Neural progenitor cell (in vitro differentiated cells): ENCODE data around the gene CEP170B. TPM values are rescaled to one million over a fixed set of nuclear protein-coding genes. Genes with fewer than 3 reads are reported as not detected.

Experiments used
- DNase-seq: peaks from one replicate; pipeline ENCODE4 v3.0.0-alpha.2; 2016; ENCODE audit warnings: low spot score
- H2AFZ ChIP-seq: fragments of 200-600 bp; sonication (generic); replicated peaks from 2 replicates; pipeline ENCODE4 v1.6.1; 2016; ENCODE audit warnings: antibody characterized with exemption
- H3F3A ChIP-seq: fragments of 200-600 bp; sonication (generic); 2 replicates; pipeline ENCODE4 v1.6.1; 2016; ENCODE audit warnings: antibody characterized with exemption, low read depth
- H3K27ac ChIP-seq: fragments of 200-600 bp; sonication (generic); 2 replicates; pipeline ENCODE4 v1.5.1; 2016; ENCODE audit warnings: mild to moderate bottlenecking
- H3K27me3 ChIP-seq: fragments of 200-600 bp; sonication (generic); 2 replicates; pipeline ENCODE4 v1.6.1; 2016; ENCODE audit warnings: mild to moderate bottlenecking, moderate library complexity
- H3K36me3 ChIP-seq: fragments of 200-600 bp; sonication (generic); 2 replicates; pipeline ENCODE4 v1.5.1; 2016
- H3K4me1 ChIP-seq: fragments of 200-600 bp; sonication (generic); 2 replicates; pipeline ENCODE4 v1.6.1; 2016; ENCODE audit warnings: mixed run types
- H3K4me2 ChIP-seq: fragments of 200-600 bp; sonication (generic); 2 replicates; pipeline ENCODE4 v1.6.1; 2016
- H3K4me3 ChIP-seq: fragments of 200-600 bp; sonication (generic); 2 replicates; pipeline ENCODE4 v1.5.1; 2016
- H3K79me2 ChIP-seq: fragments of 200-600 bp; sonication (generic); 2 replicates; pipeline ENCODE4 v1.6.1; 2016; ENCODE audit warnings: low read depth
- H3K9ac ChIP-seq: fragments of 200-600 bp; sonication (generic); 2 replicates; pipeline ENCODE4 v1.6.1; 2016
- H3K9me3 ChIP-seq: fragments of 200-600 bp; sonication (generic); 2 replicates; pipeline ENCODE4 v1.5.1; 2016; ENCODE audit warnings: low read depth
- H4K20me1 ChIP-seq: fragments of 200-600 bp; sonication (generic); 2 replicates; pipeline ENCODE4 v1.6.1; 2016; ENCODE audit warnings: low read depth
- H3K27ac Mint-ChIP-seq: 3 replicates; pipeline ENCODE4 v1.8.0; 2021; ENCODE audit warnings: mixed read lengths
- H3K27me3 Mint-ChIP-seq: 2 replicates; pipeline ENCODE4 v1.8.0; 2022; ENCODE audit warnings: low read depth, mild to moderate bottlenecking, inconsistent platforms, moderate library complexity, mixed read lengths; ENCODE audit not compliant: insufficient read depth
- H3K36me3 Mint-ChIP-seq: 3 replicates; pipeline ENCODE4 v1.8.0; 2021; ENCODE audit warnings: mixed read lengths
- H3K4me1 Mint-ChIP-seq: 3 replicates; pipeline ENCODE4 v1.8.0; 2021; ENCODE audit warnings: mixed read lengths
- H3K4me3 Mint-ChIP-seq: 3 replicates; pipeline ENCODE4 v1.8.0; 2021; ENCODE audit warnings: mild to moderate bottlenecking, moderate library complexity, mixed read lengths
- H3K9me3 Mint-ChIP-seq: 3 replicates; pipeline ENCODE4 v1.8.0; 2020; ENCODE audit warnings: mixed read lengths
- CTCF ChIP-seq: fragments of 200-600 bp; sonication (generic); IDR thresholded peaks from 2 replicates; pipeline ENCODE4 v1.5.1; 2017; ENCODE audit warnings: antibody characterized with exemption, mild to moderate bottlenecking
- EZH2 ChIP-seq: fragments of 200-600 bp; sonication (generic); IDR thresholded peaks from 2 replicates; pipeline ENCODE4 v1.6.1; 2017; ENCODE audit warnings: antibody characterized with exemption, mild to moderate bottlenecking, moderate library complexity
- EZH2phosphoT487 ChIP-seq: fragments of 200-600 bp; sonication (generic); IDR thresholded peaks from 2 replicates; pipeline ENCODE4 v1.6.1; 2017; ENCODE audit warnings: antibody characterized with exemption
- total RNA-seq: library from RNA; depleted of rRNA; stranded (reverse); fragments of >200 nt; gene quantifications from 2 replicates; pipeline ENCODE4 v1.2.3, GENCODE V29; 2015; ENCODE audit warnings: low replicate concordance

Gene CEP170B
- total RNA-seq, 1 donor from 2014 or later: 3.0 TPM

- Histone ChIP-seq H3K4me1 (peaks cover 15% of the 10 kb centered on the region), H3K27ac (no peak overlapping the region), H3K9ac (no peak overlapping the region), H3K9me3 (no peaks in the 10 kb centered on the region), H4K20me1 (peaks cover 49% of the 10 kb centered on the region), H3K36me3 (no peaks in the 10 kb centered on the region), H3K79me2 (peaks cover 16% of the 10 kb centered on the region), H3F3A (peaks cover 4% of the 10 kb centered on the region), H3K4me3 (no peak overlapping the region), H3K27me3 (peaks cover 15% of the 10 kb centered on the region), H2AFZ (no peak overlapping the region), H3K4me2 (no peak overlapping the region)
- peaks cover 14% of the 10 kb centered on the region for H3K27me3 Mint-ChIP-seq
- peak overlapping the region; percentile 6 for H3K4me3 Mint-ChIP-seq
- peaks cover 13% of the 10 kb centered on the region for H3K4me1 Mint-ChIP-seq
- no peaks in the 10 kb centered on the region for H3K9me3 Mint-ChIP-seq
- TF ChIP-seq EZH2 (no peak), EZH2phosphoT487 (no peak), CTCF (no peak)
- DNase-seq: no peak
- peaks cover 2% of the 10 kb centered on the region for H3K36me3 Mint-ChIP-seq
- H3K27ac Mint-ChIP-seq: no peak overlapping the region
Measured at GRCh38 chr14:104869669-104870367, 4.8 kb downstream of the CEP170B start.

- peaks cover 16% of the 10 kb centered on the region for H3K79me2 ChIP-seq
- H3K27me3 ChIP-seq: peaks cover 14% of the 10 kb centered on the region
- H3F3A ChIP-seq: peaks cover 4% of the 10 kb centered on the region
- no peak overlapping the region for H2AFZ ChIP-seq
- Mint-ChIP-seq H3K27ac (no peak overlapping the region), H3K9me3 (no peaks in the 10 kb centered on the region), H3K4me3 (no peak overlapping the region), H3K4me1 (peaks cover 13% of the 10 kb centered on the region), H3K36me3 (peaks cover 2% of the 10 kb centered on the region), H3K27me3 (peaks cover 14% of the 10 kb centered on the region)
- no peak overlapping the region for H3K4me2 ChIP-seq
- peaks cover 15% of the 10 kb centered on the region for H3K4me1 ChIP-seq
- H3K4me3 ChIP-seq: no peak overlapping the region
- TF ChIP-seq CTCF: peak; percentile 55
- TF ChIP-seq EZH2: no peak
- H3K9me3 ChIP-seq: no peaks in the 10 kb centered on the region
- H3K36me3 ChIP-seq: no peaks in the 10 kb centered on the region
- peak; percentile 56 for DNase-seq
- H3K27ac ChIP-seq: no peak overlapping the region
- H4K20me1 ChIP-seq: peaks cover 49% of the 10 kb centered on the region
- no peak overlapping the region for H3K9ac ChIP-seq
Measured at GRCh38 chr14:104870368-104871144, 5.5 kb downstream of the CEP170B start.

- peaks cover 2% of the 10 kb centered on the region for H3K36me3 Mint-ChIP-seq
- peaks cover 14% of the 10 kb centered on the region for H3K4me1 ChIP-seq
- DNase-seq: no peak
- no peak overlapping the region for H3K27ac ChIP-seq
- peaks cover 45% of the 10 kb centered on the region for H4K20me1 ChIP-seq
- H3K36me3 ChIP-seq: no peaks in the 10 kb centered on the region
- H3K27me3 ChIP-seq: peaks cover 8% of the 10 kb centered on the region
- TF ChIP-seq EZH2phosphoT487 (no peak), EZH2 (no peak), CTCF (no peak)
- no peaks in the 10 kb centered on the region for H3K9me3 Mint-ChIP-seq
- no peak overlapping the region for H3K27ac Mint-ChIP-seq
- H3F3A ChIP-seq: peaks cover 4% of the 10 kb centered on the region
- H3K9me3 ChIP-seq: no peaks in the 10 kb centered on the region
- peaks cover 15% of the 10 kb centered on the region for H3K79me2 ChIP-seq
- H3K4me1 Mint-ChIP-seq: peaks cover 13% of the 10 kb centered on the region
- no peak overlapping the region for H2AFZ ChIP-seq
- no peak overlapping the region for H3K4me3 ChIP-seq
- H3K4me2 ChIP-seq: no peak overlapping the region
- no peak overlapping the region for H3K4me3 Mint-ChIP-seq
- H3K9ac ChIP-seq: no peak overlapping the region
- peaks cover 16% of the 10 kb centered on the region for H3K27me3 Mint-ChIP-seq
Measured at GRCh38 chr14:104871145-104871655, 6.1 kb downstream of the CEP170B start.
